HEK293T (cell line): ENCODE measurements around the gene INSC.

Experiments
- BHLHE40 ChIP-seq: fragments of 450-650 bp; IDR thresholded peaks from 2 replicates; pipeline ENCODE4 v1.6.1; 2016; ENCODE audit warnings: mild to moderate bottlenecking, moderate library complexity, borderline replicate concordance
- CTBP1 ChIP-seq: fragments of 450-650 bp; IDR thresholded peaks from 2 replicates; pipeline ENCODE4 v1.6.1; 2016; ENCODE audit warnings: borderline replicate concordance
- ELF4 ChIP-seq: fragments of 450-650 bp; IDR thresholded peaks from 2 replicates; pipeline ENCODE4 v1.6.1; 2017; ENCODE audit warnings: antibody characterized with exemption
- FOXK2 ChIP-seq: fragments of 450-650 bp; IDR thresholded peaks from 2 replicates; pipeline ENCODE4 v1.6.1; 2016; ENCODE audit warnings: mild to moderate bottlenecking
- FOXM1 ChIP-seq: fragments of 450-650 bp; IDR thresholded peaks from 2 replicates; pipeline ENCODE4 v1.6.1; 2017; ENCODE audit warnings: mild to moderate bottlenecking, borderline replicate concordance
- HDGF ChIP-seq: fragments of 450-650 bp; IDR thresholded peaks from 2 replicates; pipeline ENCODE4 v1.6.1; 2017; ENCODE audit warnings: antibody characterized with exemption, borderline replicate concordance
- L3MBTL2 ChIP-seq: fragments of 450-650 bp; conservative IDR thresholded peaks from 2 replicates; pipeline ENCODE4 v1.6.1; 2016; ENCODE audit warnings: mild to moderate bottlenecking
- LEF1 ChIP-seq: fragments of 450-650 bp; IDR thresholded peaks from 2 replicates; pipeline ENCODE4 v1.6.1; 2017; ENCODE audit warnings: mild to moderate bottlenecking, borderline replicate concordance
- NFRKB ChIP-seq: fragments of 450-650 bp; IDR thresholded peaks from 2 replicates; pipeline ENCODE4 v1.6.1; 2016; ENCODE audit warnings: mild to moderate bottlenecking, moderate library complexity
- SUZ12 ChIP-seq: fragments of 450-650 bp; IDR thresholded peaks from 2 replicates; pipeline ENCODE4 v1.6.1; 2016; ENCODE audit warnings: mild to moderate bottlenecking
- TARDBP ChIP-seq: fragments of 450-650 bp; IDR thresholded peaks from 2 replicates; pipeline ENCODE4 v1.6.1; 2016

- no peak for TF ChIP-seq FOXK2
- TF ChIP-seq HDGF, result no peak
- TF ChIP-seq TARDBP, result no peak
- no peak for TF ChIP-seq BHLHE40
- no peak for TF ChIP-seq LEF1
- TF ChIP-seq CTBP1, result no peak
- TF ChIP-seq FOXM1, result no peak
- TF ChIP-seq ELF4, result no peak
- peak; percentile 42; the same call in 1 of the 2 replicates for TF ChIP-seq L3MBTL2
- no peak for TF ChIP-seq SUZ12
- no peak for TF ChIP-seq NFRKB
Observed at GRCh38 chr11:15073361-15074205, 41.1 kb upstream of the INSC start, which contains the start of gene CALCB.
